Liver (tissue), 3 donors: ENCODE measurements around the gene KIR3DL2.

Experiments used
- EGR1 ChIP-seq, 2 donors: IDR thresholded peaks; 2 replicates each; pipeline ENCODE4 v1.6.1; 2016 to 2018; ENCODE audit warnings: antibody characterized with exemption in 2 of 2, low read depth in 2 of 2
- FOXA2 ChIP-seq: IDR thresholded peaks from 2 replicates; pipeline ENCODE4 v1.6.1; 2016; ENCODE audit warnings: antibody characterized with exemption
- GABPA ChIP-seq, 2 donors: IDR thresholded peaks in 1 of 2; conservative IDR thresholded peaks in 1 of 2; 2 replicates each; pipeline ENCODE4 v1.6.1; 2016; ENCODE audit warnings: antibody characterized with exemption in 2 of 2, mild to moderate bottlenecking in 1 of 2, moderate library complexity in 1 of 2
- JUND ChIP-seq, 2 donors: IDR thresholded peaks; 2 replicates each; pipeline ENCODE4 v1.6.1; 2016; ENCODE audit warnings: antibody characterized with exemption in 2 of 2
- RAD21 ChIP-seq, 2 donors: IDR thresholded peaks; 2 replicates each; pipeline ENCODE4 v1.6.1; 2016; ENCODE audit warnings: antibody characterized with exemption in 2 of 2, mild to moderate bottlenecking in 2 of 2
- SP1 ChIP-seq: IDR thresholded peaks from 2 replicates; pipeline ENCODE4 v1.6.1; 2018; ENCODE audit warnings: antibody characterized with exemption, mild to moderate bottlenecking
- TAF1 ChIP-seq: conservative IDR thresholded peaks from 2 replicates; pipeline ENCODE4 v1.6.1; 2016; ENCODE audit warnings: antibody characterized with exemption, mild to moderate bottlenecking
- YY1 ChIP-seq: IDR thresholded peaks from 2 replicates; pipeline ENCODE4 v1.6.1; 2016; ENCODE audit warnings: antibody characterized with exemption, mild to moderate bottlenecking
- TF ChIP-seq, protein P1 (sequence below): fragments of 150-350 bp; IDR thresholded peaks from 2 replicates; pipeline ENCODE4 v1.5.1; 2017; ENCODE audit warnings: improper control_type of control experiment, low read depth, low read length; ENCODE audit not compliant: missing input control
- TF ChIP-seq, protein P2 (sequence below): IDR thresholded peaks from 2 replicates; pipeline ENCODE4 v1.6.1; 2016; ENCODE audit warnings: antibody characterized with exemption
- TF ChIP-seq, protein P3 (sequence below): IDR thresholded peaks from 2 replicates; pipeline ENCODE4 v1.6.1; 2016; ENCODE audit warnings: antibody characterized with exemption
- TF ChIP-seq, protein P4 (sequence below): IDR thresholded peaks from 2 replicates; pipeline ENCODE4 v1.6.1; 2016; ENCODE audit warnings: antibody characterized with exemption, mild to moderate bottlenecking
- TF ChIP-seq, protein P5 (sequence below): IDR thresholded peaks from 2 replicates; pipeline ENCODE4 v1.6.1; 2016; ENCODE audit warnings: antibody characterized with exemption
- donor health status: healthy.
- donor health status: healthy.

DNA sequence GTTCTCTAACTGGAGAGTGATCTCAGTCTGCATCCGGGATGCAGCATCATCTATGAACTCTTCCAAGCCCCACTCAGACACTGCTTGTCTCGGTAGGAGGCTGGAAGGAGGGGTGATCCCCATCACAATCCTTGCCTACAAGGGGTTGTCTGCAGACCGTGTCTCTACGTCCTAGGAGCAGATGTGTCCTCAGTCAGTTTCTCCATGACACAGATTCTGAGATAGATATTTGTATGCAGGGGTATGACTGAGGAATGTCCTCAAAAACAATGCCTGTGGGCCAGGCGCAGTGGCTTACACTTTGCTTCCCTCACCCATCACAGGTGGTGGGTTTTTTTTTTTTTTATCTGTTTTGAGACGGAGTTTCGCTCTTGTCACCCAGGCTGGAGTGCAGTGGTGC is 56.6 kb downstream of the KIR3DL2 start:
- TF ChIP-seq, protein P1, sequence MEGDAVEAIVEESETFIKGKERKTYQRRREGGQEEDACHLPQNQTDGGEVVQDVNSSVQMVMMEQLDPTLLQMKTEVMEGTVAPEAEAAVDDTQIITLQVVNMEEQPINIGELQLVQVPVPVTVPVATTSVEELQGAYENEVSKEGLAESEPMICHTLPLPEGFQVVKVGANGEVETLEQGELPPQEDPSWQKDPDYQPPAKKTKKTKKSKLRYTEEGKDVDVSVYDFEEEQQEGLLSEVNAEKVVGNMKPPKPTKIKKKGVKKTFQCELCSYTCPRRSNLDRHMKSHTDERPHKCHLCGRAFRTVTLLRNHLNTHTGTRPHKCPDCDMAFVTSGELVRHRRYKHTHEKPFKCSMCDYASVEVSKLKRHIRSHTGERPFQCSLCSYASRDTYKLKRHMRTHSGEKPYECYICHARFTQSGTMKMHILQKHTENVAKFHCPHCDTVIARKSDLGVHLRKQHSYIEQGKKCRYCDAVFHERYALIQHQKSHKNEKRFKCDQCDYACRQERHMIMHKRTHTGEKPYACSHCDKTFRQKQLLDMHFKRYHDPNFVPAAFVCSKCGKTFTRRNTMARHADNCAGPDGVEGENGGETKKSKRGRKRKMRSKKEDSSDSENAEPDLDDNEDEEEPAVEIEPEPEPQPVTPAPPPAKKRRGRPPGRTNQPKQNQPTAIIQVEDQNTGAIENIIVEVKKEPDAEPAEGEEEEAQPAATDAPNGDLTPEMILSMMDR = no peak
- TF ChIP-seq, protein P2, sequence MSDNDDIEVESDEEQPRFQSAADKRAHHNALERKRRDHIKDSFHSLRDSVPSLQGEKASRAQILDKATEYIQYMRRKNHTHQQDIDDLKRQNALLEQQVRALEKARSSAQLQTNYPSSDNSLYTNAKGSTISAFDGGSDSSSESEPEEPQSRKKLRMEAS = no peak
- TF ChIP-seq, protein P3, sequence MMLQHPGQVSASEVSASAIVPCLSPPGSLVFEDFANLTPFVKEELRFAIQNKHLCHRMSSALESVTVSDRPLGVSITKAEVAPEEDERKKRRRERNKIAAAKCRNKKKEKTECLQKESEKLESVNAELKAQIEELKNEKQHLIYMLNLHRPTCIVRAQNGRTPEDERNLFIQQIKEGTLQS = no peak
- TF ChIP-seq EGR1 (IDR thresholded peaks at IDR 0.05; ENCODE audit: low read depth in 2 of 2) (no peak), TAF1 (no peak), GABPA (IDR thresholded peaks at IDR 0.05 in 1 of 2, conservative IDR thresholded peaks at IDR 0.05 in 1 of 2) (no peak), RAD21 (IDR thresholded peaks at IDR 0.05) (no peak), JUND (IDR thresholded peaks at IDR 0.05) (no peak), YY1 (no peak), FOXA2 (no peak), SP1 (no peak)
- TF ChIP-seq, protein P4, sequence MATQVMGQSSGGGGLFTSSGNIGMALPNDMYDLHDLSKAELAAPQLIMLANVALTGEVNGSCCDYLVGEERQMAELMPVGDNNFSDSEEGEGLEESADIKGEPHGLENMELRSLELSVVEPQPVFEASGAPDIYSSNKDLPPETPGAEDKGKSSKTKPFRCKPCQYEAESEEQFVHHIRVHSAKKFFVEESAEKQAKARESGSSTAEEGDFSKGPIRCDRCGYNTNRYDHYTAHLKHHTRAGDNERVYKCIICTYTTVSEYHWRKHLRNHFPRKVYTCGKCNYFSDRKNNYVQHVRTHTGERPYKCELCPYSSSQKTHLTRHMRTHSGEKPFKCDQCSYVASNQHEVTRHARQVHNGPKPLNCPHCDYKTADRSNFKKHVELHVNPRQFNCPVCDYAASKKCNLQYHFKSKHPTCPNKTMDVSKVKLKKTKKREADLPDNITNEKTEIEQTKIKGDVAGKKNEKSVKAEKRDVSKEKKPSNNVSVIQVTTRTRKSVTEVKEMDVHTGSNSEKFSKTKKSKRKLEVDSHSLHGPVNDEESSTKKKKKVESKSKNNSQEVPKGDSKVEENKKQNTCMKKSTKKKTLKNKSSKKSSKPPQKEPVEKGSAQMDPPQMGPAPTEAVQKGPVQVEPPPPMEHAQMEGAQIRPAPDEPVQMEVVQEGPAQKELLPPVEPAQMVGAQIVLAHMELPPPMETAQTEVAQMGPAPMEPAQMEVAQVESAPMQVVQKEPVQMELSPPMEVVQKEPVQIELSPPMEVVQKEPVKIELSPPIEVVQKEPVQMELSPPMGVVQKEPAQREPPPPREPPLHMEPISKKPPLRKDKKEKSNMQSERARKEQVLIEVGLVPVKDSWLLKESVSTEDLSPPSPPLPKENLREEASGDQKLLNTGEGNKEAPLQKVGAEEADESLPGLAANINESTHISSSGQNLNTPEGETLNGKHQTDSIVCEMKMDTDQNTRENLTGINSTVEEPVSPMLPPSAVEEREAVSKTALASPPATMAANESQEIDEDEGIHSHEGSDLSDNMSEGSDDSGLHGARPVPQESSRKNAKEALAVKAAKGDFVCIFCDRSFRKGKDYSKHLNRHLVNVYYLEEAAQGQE = no peak
- TF ChIP-seq, protein P5, sequence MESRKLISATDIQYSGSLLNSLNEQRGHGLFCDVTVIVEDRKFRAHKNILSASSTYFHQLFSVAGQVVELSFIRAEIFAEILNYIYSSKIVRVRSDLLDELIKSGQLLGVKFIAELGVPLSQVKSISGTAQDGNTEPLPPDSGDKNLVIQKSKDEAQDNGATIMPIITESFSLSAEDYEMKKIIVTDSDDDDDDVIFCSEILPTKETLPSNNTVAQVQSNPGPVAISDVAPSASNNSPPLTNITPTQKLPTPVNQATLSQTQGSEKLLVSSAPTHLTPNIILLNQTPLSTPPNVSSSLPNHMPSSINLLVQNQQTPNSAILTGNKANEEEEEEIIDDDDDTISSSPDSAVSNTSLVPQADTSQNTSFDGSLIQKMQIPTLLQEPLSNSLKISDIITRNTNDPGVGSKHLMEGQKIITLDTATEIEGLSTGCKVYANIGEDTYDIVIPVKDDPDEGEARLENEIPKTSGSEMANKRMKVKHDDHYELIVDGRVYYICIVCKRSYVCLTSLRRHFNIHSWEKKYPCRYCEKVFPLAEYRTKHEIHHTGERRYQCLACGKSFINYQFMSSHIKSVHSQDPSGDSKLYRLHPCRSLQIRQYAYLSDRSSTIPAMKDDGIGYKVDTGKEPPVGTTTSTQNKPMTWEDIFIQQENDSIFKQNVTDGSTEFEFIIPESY = no peak
